C1 segment of cervical spinal cord (tissue), 14 donors: ENCODE measurements around the gene ELN.
"Not testable (repeated sequence)": the region's sequence is repeated elsewhere in the genome, so short reads cannot be mapped to it uniquely, and the experiment has no call there.

ENCODE experiments used
- DNase-seq, 14 donors: peaks; one replicate each; lab custom pipeline; 2025; lab: John Stamatoyannopoulos, UW

ELN gene

DNA sequence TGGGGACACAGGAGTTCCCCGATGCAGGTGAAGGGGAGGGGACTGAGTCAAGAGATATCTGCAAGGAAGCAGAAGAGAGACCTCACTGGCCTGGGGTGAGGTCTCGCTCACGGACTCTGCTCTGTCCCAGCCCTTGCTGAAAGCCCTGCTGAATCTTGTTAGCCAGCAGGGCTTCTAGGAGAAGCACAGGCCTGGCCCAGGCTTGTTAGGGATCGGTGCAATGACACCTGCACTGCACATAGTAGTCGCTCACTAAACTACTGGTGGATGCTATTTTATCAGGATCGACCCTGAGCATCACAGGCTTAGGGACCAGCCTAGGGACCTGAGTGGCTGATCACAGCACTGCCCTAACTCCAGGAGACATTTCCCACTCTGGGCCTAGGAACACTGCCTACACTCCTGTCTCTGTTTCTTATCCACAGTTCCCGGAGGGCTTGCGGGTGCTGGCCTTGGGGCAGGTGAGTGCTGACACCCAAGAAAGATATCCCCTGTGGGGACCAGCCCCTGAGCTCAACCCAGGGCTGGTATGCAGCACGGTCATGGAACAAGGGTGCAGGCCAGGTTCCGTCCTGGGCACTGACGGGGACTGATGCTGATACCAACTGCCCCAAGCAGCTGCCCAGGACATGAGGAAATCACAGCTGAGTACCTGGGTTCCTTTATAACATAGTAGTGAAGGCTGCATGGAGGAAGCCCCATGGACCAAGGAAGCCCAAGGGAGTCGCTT is 13.0 kb downstream of the ELN start:
- no peak for DNase-seq

GRCh38 chr7:74042746-74043522 is 15.0 kb downstream of the ELN start:
- DNase-seq: peak in 4 of 14 donors; percentile 16 to 41 (median 30)

- no peak for DNase-seq
Measured at GRCh38 chr7:74043523-74043951, 15.6 kb downstream of the ELN start.

- peak in 12 of 14 donors; percentile 20 to 87 (median 50) for DNase-seq
Measured at GRCh38 chr7:74044366-74045350, 16.7 kb downstream of the ELN start.

DNA sequence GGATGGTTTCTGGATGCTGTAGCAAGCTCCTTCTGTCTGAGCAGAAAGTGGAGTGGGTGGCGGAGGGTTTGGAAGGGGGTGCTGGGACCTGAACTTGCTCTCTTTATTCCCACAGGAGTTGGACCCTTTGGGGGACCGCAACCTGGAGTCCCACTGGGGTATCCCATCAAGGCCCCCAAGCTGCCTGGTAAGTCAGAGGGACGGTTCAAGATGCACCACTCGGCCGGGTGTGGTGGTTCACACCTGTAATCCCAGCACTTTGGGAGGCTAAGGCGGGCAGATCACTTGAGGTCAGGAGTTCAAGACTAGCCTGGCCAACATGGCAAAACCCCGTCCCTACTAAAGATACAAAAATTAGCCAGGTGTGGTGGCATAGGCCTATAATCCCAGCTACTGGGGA is 18.6 kb downstream of the ELN start:
- DNase-seq: not testable (repeated sequence)

- DNase-seq: no peak
Measured at GRCh38 chr7:74047804-74048380, 19.9 kb downstream of the ELN start.

GRCh38 chr7:74048999-74049599 is 21.1 kb downstream of the ELN start:
- DNase-seq: no peak

DNA sequence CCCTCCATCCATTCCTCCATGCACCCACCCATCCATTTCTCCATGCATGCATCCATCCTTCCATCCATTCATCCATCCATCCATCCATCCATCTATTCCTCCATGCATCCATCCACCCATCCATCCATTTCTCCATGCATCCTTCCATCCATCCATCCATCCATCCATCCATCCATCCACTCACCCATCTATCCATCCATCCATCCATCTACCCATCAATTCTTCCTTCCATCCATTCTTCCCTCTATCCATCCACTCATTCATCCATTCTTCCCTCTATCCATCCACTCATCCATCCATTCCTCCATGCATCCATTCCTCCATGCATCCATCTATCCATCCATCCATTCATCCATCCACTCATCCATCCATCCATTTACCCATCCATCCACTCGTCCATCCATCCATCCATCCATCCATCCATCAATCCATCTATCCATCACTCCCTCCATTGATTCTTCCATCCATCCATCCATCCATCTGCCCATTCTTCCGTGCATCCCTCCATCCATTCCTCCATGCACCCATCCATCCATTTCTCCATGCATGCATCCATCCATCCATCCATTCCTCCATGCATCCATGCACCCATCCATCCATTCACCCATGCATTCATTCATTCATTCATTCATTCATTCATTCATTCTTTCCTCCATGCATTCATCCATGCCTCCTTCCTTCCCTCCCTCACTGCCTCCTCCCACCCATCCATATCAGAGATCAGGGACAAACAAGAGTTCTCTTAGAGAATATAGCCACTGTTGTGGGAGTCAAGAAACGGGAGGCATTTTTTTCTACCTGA is 22.2 kb downstream of the ELN start:
- no peak for DNase-seq

GRCh38 chr7:74051193-74051592 is 23.2 kb downstream of the ELN start:
- DNase-seq: no peak

- DNase-seq: no peak
Measured at GRCh38 chr7:74051629-74052410, 23.8 kb downstream of the ELN start.

DNA sequence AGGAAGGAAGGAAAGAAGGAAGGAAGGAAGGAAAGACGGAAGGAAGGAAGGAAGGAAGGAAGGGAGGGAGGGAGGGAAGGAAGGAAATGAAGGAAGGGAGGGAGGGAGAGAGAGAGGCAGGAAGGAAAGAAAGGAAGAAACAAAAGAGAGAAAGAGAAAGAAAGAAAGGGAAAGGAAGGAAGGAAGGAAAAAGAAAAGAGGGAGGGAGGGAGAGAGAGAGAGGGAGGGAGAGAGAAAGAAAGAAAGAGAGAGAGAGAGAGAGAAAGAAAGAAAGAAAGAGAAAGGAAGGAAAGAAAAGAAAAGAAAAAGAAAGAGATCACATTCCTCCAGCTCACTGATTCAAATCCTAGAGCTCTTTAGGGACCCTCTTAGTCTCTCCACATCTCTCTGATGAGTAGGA is 24.7 kb downstream of the ELN start:
- DNase-seq: no peak

DNA sequence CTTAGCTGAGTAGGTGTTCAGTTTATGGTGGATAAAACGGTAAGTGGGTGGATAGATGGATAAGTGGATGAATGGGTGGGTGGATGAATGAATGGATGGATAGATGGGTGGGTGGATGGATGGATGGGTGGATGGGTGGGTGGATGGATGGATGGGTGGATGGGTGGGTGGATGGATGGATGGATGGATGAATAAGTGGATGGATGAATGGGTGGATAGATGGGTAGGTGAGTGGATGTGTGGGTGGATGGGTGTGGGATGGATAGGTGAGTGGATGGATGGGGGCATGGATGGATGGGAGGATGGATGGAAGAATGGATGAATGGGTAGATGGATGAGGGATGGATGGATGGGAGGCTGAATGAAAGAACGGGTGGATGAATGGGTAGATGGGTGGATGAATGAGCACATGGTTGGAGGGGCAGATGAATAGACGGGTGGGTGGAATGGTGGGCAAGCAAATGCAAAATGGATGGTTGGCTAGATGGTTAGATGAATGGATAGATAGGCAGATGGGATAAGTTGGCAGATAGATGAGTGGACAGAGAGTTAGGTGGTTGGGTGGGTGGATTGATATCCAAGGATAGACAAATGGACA is 25.7 kb downstream of the ELN start:
- DNase-seq: no peak

GRCh38 chr7:74056096-74056915 is 28.3 kb downstream of the ELN start:
- DNase-seq: no peak

DNA sequence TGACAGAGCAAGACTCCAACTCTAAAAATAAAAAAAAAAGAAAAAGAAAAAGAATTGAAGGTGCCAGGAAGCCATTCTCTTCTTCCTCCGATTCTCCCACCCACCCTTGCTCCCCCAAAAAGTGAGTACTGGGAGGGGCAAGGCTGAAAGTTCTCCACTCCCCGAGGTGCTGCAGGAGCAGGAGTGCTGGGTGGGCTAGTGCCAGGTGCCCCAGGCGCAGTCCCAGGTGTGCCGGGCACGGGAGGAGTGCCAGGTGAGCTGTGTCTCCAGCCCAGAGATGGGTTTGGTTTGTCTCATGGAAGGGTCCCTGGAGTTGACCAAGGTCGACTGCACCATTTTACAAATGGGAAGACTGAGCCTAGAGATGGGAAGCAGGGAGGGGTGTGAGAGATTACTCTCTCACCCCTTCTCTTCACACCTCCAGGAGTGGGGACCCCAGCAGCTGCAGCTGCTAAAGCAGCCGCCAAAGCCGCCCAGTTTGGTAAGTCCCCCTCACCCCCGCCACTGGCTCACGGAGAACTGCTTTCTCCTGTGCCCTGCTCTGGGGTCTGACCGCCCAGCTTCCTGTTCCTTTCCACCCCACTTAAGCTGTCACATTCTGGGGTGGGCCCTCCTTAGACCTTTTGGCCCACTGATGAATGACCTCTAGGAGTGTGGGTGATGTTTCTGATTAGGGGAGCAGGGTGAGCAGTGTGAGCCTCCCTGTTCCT is 29.4 kb downstream of the ELN start:
- no peak for DNase-seq

- DNase-seq: no peak
Measured at GRCh38 chr7:74057987-74058386, 30.0 kb downstream of the ELN start.

GRCh38 chr7:74058486-74058885 is 30.5 kb downstream of the ELN start:
- no peak for DNase-seq

DNA sequence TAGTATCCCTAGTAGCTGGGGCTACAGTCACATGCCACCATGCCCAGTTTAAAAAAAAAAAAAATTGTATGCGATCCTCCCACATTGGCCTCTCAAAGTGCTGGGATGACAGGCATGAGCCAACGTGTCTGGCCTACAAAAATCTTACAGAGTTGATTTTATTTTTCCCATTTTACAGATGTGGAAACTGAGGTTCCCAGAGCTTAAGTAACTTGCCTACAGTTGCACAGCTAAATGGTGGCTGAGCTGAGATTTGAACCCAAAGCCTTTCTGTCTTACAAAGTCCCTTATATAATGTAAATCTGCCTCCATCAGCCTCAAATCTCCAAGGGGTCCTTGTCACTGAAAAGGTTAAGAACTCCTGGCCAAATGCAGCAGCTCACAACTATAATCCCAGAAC is 31.1 kb downstream of the ELN start:
- DNase-seq: no peak
